GM19099 (cell line): Measurements from ENCODE around the gene SLX4IP.

Source experiments
- POLR2A ChIP-seq: IDR thresholded peaks from 3 replicates; pipeline ENCODE4 v1.6.1; 2011; ENCODE audit warnings: low read depth; ENCODE audit not compliant: insufficient read length; ENCODE audit errors: extremely low read depth

SLX4IP gene

DNA sequence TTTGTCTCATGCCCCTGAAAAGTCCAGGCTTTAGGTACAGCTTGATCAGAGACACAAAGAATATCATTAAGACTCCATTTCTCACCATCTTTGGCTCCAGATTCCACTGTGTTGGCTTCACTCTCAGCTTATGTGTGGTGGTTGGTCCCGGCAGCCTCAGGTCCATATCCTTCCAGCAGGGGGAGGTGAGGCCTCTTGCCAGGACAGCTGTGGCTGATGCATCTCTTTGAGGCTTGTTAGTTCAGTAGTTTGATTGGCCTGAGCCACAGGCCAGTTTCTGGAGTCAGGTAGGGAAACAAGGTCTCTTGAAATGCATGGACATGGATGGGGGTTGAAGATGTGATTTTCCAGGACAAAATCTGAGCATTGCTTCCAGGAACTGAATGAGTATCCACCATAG is 176.3 kb downstream of the SLX4IP start:
- TF ChIP-seq POLR2A = no peak

DNA sequence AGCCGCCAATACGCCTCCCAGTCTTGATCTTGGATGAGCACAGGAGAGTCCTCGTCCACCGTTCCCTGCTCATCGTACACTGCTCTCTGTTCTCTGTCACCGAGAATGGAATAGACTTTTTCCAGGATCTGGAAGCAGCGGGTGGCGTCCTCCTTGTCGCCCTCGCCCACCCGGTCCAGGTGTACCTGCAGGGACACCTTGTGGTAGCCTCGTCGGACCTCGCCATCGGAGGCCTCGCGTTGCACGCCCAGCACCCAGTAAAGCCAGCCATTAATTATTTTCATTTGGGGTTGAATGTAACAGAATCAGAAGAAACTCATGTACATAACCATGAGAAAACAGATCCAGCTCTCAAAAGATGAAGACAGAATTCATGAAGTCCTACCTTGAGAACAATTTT is 178.8 kb downstream of the SLX4IP start:
- TF ChIP-seq POLR2A = no peak

DNA sequence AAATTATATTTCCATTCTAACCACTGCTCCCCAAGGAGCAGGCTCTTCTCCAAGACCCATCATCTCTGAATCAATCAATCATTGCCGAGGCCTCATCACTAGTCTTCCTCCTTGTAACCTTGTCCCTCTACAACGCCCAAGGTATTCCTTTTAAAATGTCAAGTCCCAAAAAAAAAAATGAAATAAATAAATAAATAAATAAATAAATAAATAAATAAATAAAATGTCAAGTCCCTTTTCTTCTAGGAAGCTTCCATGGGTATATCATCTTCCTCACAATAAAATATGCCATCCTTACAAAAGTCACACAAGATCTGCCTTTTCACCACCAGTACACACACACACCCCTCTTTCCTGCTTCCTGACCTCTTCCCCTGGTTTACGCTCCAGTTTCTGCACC is 181.1 kb downstream of the SLX4IP start:
- no peak for TF ChIP-seq POLR2A

DNA sequence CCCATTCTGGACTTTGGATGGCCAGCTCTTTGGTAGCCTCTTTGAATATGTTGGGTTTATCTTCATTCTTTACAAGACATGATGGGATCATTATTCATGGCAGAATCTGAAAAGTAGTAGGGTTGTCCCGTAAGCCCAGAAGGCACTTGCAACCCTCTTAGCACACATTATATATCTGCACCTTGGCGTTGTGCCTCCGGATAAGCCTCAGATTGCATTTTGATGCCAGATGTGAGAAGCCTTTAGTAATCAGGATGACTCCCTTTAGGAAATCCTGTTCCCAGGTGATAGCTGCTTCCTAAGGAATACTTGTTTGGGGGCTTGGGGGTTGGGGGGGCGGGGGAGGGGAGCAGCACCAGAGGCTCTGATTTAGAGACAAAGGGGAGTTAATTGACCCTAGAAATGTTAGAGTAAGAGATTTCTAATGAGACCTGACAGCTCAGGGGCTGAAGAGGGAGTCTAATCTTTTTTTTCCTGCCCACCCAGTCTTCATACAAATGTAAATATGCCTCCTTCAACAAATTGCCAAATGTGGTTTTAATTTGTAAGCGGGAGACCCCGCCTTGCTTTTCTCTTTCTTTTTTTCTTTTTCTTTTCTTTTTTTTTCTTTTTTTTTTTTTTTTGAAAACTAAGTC is 183.6 kb downstream of the SLX4IP start:
- no peak for TF ChIP-seq POLR2A

DNA sequence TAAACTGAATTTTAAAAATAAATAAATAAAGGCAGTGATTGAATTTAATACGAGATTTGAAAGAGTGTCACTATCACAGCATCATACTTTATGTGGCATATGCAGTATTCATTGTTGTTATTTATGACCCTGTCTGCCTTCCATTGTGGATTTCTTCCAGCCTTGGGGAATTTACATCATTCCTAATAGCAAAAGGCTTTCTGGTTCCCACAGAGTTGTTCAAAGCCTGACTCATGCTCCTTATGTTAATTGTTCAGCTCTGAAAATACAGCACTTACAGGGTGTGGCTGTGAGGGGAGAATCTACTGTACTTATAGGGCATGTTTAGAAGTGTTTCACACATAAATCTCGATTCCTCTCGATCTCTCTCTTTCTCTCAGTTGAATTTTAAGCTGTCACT is 184.3 kb downstream of the SLX4IP start:
- TF ChIP-seq POLR2A = no peak

DNA sequence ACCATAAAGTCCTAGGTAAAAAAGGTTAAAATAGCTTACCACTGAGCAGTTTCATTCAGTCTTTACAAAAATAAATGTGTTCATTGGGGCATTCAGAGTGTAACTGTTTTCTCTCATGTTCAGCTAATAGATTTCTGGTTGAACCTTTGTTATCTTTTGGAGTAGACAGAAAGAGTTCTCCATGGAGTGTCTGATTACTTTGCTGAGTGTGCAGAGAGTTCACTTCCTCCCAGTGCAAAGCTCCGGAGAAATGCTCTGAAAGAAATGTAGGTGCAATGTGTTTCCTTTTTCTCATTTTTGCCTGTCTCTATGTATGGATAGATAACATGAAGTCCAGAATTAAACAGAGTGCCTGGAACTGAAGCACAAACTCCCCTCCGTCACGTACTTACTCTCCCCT is 186.0 kb downstream of the SLX4IP start:
- TF ChIP-seq POLR2A = no peak

DNA sequence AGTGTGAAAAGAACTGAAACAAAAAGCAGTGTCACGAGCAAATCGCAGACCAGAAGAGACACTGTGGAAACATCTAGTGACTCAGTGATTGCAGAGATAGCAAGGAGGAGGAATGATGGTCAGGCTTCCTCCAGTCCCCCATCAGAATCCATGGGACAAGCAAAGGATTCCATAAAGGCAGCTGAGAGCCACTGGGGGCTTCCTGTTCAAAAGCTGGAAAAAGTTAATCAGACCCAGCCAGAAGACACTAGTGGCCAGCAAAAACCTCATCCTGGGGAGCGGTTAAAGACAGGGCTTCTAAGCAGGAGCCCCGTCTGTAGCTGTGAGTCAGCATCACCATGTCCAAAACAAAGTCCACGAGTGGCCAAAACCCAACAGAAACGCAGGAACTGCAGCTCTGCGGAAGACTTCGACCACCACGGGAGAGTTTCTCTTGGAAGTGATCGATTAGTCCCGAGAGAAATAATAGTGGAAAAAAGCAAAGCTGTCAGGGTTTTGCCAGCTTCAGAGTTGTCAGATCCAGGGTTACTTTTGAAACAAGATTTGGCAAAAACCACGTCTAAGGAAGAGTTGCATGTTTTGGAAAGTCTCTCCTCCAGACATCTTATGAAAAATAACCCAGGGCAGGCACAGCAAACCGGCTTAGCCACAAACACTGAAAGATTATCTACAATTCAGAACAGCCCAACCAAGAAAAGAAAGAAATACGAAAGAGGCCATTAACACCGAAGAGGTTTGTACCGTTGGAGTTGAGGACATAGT is 187.7 kb downstream of the SLX4IP start:
- TF ChIP-seq POLR2A = no peak

DNA sequence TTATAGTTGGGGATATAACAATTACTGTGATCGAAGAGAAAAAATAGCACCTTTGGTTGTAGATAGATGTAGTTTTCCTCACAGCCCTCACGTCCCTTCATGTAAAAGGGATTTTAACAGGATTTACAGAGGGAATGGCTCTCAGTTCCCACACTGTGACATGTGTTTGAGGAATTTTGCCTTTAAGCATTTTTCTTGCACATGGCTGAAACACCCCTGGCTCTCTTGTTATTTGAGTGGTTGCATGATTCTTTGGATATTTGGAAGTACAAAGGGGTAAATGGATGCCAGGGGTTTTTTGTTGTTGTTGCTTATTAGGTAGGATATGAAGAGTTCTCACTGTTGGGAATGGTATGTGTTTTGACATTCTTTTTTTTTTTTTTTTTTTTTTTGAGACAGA is 190.5 kb downstream of the SLX4IP start:
- TF ChIP-seq POLR2A = no peak

DNA sequence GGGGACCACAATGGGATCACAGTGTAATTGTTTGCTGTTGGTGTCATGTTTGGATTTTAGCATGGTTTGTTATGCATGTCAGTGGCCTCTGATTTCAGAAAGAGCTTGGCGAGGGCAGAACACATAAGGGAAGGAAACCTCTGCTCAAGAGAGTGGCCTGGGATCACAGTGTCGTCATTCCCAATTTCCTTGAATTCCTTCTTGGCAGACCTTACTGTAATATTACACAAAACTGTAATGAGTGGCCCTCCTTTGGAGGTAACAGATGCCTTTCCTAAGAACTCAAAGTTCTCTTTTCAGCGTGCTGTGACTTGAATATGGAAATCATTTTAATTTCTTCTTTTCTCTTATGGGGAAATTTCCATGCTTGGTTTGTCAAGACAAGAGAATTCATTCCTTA is 191.8 kb downstream of the SLX4IP start:
- TF ChIP-seq POLR2A = no peak

DNA sequence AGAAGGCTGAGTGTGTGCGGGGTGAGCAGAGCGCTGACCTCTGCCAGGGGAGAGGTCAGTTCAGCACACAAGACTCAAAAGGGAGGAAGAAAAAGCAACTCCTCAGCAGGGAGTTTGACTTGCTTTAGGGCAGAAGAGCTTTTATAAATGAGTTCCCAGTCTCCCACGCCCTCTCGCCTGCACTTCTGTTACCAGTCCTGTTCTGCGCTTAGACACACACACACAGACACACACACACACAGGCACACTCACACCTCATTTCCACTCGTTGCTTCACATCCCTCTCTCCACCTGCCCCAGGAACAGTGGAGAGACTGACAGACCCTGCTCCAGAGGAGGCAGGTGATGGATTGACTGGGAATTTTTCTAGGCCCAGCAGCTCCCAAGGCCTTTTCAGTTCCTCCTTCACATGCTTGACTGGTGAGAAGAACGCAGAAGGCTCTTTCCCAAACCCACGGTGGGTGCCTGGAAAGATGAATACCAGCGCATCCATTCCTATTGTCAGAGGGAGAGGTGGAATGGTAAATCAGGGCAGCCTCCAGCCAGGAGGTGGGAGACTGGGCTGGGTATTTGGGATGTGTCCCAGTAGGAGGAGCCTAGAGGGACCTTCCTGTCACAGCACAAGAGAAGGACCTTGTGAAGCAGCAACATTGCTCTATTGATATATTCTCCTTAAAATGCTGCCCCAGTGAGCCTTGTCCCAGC is 195.0 kb downstream of the SLX4IP start:
- TF ChIP-seq POLR2A = no peak

DNA sequence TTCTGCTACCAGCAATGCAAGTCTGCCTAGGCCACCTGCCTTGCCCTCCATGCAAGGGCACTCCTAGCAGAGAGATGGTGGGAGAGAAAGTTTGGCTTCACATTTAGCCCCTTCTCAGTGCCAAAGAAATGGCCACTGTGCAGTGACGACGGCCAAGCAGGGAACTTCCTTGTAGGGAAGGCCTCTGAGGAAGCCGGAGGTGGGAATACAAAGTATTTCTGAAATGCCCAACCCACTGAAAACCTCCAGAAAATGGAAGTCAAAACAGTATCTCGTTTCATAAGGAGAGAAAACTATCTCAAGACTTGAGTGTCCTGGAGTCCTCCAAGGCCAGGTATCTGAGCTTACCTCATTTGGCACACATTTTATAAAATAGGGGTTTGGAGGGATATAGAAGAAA is 196.0 kb downstream of the SLX4IP start:
- TF ChIP-seq POLR2A = no peak

DNA sequence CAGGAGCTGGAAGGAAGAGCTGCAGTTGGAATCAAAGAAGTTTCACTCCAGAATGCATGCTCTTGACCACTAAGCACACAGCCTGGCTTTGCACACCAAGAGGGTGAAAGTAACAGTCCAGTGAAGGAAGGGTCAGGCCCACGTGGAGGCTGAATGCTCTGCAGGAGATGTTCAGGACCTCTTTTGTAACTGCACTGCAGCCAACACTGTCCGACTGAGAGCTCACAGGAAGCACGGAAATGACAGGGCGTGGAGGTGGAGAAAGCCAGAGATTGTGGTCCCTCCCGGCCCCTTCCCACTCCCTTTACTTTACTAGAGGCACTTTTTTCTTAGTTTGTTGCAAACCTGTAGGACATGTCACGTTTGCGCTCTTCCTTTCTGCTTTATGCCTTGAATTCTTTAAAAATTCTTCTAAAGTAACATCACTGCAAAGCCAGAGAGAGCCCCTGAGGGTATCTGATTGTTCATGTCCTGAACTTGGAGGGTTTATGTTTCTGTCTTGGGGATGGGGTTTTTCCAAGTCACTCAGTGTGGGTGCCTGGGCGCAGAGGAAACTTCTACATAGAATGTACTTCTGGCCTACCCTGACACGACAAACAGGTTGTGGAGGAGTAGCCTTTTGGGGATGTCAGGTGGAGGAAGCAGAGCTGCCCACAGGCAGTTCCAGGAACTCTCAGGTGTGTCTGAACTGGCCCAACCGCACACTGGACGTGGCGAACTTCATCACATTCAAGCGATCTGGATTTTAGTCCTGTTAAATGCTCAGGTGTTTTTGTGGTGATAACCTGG is 197.8 kb downstream of the SLX4IP start:
- no peak for TF ChIP-seq POLR2A

DNA sequence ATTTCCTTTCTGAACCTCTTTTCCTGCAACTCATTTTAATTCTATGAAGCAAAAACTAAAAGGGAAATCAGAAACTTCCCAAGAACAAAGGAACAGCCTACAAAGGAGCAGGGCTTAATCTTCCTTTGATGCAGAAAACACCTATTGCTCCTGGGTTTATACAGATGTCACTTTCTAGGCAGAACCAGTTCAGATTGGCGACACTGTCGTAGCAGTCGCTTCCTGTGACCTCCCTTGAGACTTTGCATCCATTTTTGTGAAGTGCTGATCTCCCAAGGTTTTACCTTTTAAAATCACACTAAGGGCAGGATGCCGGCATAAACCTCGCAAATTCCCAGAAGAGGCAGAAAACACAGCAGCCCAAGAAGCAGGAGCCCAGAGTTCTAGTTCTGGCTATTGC is 198.6 kb downstream of the SLX4IP start:
- no peak for TF ChIP-seq POLR2A

DNA sequence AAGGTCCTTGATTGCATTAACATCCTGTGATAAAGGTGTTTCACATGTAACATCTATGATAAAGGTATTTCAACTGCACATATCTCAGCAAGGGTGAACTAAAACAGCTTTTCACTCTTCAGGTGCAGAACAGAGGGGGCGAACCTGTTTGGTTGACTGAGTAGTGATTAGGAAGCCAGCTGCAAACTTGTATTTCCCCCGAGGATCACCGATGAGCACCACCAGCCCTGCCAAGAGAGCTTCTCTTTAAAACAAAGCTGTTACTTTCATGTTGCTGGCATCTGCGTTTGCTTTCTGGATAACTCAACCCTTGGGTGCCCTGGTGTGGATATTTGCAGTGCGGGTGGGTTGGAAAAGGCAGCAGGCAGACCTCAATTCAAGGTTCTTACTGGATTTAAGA is 199.1 kb downstream of the SLX4IP start:
- TF ChIP-seq POLR2A = no peak

DNA sequence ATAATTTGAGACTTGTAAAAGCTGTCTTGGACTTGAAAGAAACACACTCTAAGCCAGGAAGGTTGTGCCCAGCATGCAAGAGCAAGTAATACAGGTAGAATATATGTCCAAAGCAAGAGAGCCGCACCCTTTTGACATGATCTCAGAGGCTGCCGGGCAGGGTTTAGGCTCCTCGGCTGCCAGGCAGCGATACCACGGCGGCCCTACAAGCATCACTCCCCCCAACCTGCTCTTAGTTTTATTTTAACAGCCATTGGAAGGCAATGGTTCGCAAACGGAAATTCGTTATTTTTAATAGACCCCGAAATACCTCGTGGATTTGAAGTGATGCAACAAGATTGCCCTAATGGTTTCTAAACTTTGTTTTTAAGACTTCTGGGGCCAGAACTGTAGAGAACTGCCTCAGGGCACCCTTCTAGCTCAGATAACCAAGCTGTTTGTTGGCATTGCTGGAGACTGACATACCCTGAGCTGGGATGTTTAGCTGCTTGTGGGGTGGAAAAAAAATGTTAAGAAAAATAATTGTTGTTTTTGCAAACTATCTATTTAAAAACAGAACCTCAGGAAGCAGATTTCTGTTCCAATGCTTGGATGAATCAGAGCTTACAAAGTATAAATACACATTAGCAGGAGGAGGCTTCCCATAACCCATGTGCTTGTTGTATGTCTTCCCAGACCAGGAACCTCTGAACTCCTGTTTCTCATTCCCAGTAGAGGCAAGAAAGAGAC is 199.7 kb downstream of the SLX4IP start:
- no peak for TF ChIP-seq POLR2A

DNA sequence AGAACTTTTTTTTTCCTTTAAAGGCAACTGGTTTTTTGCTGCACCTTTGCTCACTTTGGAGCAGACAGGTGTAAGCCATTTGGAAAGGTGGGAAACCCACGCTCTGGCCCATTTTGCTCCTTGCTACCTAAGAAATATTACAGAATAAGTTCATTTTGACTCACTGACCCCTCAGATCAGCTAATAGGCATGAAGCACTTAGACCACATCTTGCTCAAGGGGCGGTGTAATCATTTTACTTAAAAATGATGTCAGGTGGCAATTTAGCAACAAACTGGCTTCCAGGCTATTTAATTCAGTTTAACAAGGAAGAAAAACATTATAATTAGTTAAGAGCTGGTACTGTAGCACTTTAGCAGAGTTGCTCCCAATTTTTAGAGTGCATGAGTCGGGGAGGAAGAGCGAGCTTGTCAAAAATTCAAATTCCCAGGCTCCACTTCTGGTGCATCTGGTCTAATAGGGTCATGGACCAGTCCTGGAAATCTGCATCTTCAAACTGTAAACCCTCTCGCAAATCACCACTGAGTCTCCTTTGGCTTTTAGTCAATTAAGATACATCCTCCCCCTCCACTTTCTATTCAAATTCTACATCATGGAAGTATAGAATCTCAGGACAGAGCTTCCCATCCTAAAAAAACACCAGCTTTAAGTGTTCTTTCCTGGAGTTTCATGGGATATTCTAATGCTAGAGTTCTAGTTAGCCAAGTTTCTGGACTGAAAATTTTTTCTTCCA is 200.5 kb downstream of the SLX4IP start:
- TF ChIP-seq POLR2A = no peak
